ENCODE measurements around the gene BPNT1. TPM values are rescaled to one million over a fixed set of nuclear protein-coding genes. Genes with fewer than 3 reads are reported as not detected.

Gene BPNT1
- total and polyA plus RNA-seq, 2 of the 8 experiments (the other 6 are each of a cell fraction or from before 2014, with no cell fraction given): 13.2 to 16.3 TPM

DNA sequence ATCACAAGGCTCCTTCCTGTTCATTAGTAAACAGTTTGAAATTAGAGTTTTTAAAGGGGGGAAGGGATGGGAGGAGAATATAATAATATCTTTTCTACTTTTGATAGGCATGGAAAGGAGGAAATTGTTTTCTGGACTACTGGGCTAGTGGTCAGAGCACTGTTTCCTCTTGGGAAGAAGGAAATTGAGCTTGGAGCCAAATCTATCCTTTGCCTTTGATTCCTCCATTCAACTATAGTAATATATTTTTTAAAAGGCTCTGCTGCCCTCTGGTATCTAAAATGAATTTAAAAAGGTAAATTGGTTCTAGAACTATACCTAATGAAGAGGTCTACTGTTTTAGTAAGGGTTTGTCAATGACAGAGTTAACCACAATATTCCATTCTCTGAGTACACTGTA, 10.2 kb upstream of the BPNT1 start:
- H3K79me2 ChIP-seq (ENCODE audit: control insufficient read depth in 1 of 2, insufficient read depth in 2 of 2, low read length in 2 of 2): peaks cover 0 to 12% of the 10 kb centered on the region in 2 experiments; a peak in 2 of 4 replicates
- H3K4me1 ChIP-seq (replicated peaks in 1 of 4; ENCODE audit: control insufficient read depth in 3 of 4, insufficient read depth in 4 of 4, low read length in 3 of 4): peaks cover 0 to 3% (median 0%) of the 10 kb centered on the region in 4 experiments; a peak in 1 of 7 replicates
- H3K14ac ChIP-seq (ENCODE audit: insufficient read length): no peak overlapping the region
- H3K79me1 ChIP-seq (ENCODE audit: low read depth, low read length): no peaks in the 10 kb centered on the region
- H3K18ac ChIP-seq (ENCODE audit: extremely low read depth, low read length): no peak overlapping the region
- no peak overlapping the region for H2AK5ac ChIP-seq (ENCODE audit: low read depth, low read length)
- H3K4ac ChIP-seq (replicated peaks; ENCODE audit: insufficient read length, low read depth, low read length): no peak overlapping the region
- no peak for FAIRE-seq
- ChIA-PET POLR2A (ENCODE audit: partially characterized antibody) (no interaction called here), CTCF (ENCODE audit: partially characterized antibody) (interaction anchor here (0.5 to 1.6 kb wide), 5 partner anchors 13 to 89 kb away, joined by 3 to 9 read pairs (median 4); no protein-coding TSS in a partner anchor)
- H2BK5ac ChIP-seq (ENCODE audit: low read depth, low read length): no peak overlapping the region
- no peak overlapping the region for H3K9ac ChIP-seq (replicated peaks in 1 of 4; ENCODE audit: extremely low read depth in 1 of 4, low read depth in 3 of 4, low read length in 3 of 4)
- no peak overlapping the region for H3K4me2 ChIP-seq (ENCODE audit: insufficient read depth in 1 of 2, low read depth in 2 of 2, low read length in 2 of 2)
- no peak overlapping the region for H2AFZ ChIP-seq (ENCODE audit: low read length)
- peaks cover 0 to 2% of the 10 kb centered on the region in 2 experiments for H4K20me1 ChIP-seq (replicated peaks in 1 of 2; ENCODE audit: control insufficient read depth in 1 of 2, insufficient read depth in 2 of 2, low read length in 2 of 2)
- peaks cover 6 to 64% (median 20%) of the 10 kb centered on the region in 4 experiments for H3K36me3 ChIP-seq (ENCODE audit: control insufficient read depth in 2 of 4, insufficient read depth in 4 of 4, low read length in 3 of 4)
- H3K23ac ChIP-seq (ENCODE audit: insufficient read length): no peak overlapping the region
- no peak overlapping the region for H2BK15ac ChIP-seq (ENCODE audit: low read length)
- H3K27me3 ChIP-seq (replicated peaks in 1 of 4; ENCODE audit: control insufficient read depth in 3 of 4, extremely low read depth in 1 of 4, insufficient read depth in 3 of 4, low read length in 3 of 4): no peaks in the 10 kb centered on the region
- no peaks in the 10 kb centered on the region for H3K23me2 ChIP-seq (ENCODE audit: low read depth, low read length)
- no peak overlapping the region for H4K8ac ChIP-seq (ENCODE audit: extremely low read depth, insufficient read depth, low read length)
- H2BK12ac ChIP-seq (ENCODE audit: low read depth, low read length): no peak overlapping the region
- H4K5ac ChIP-seq (ENCODE audit: insufficient read length, low read depth, low read length): no peak overlapping the region
- no peak overlapping the region for H3K4me3 ChIP-seq (ENCODE audit: extremely low read depth in 1 of 4, insufficient read depth in 2 of 4, low read depth in 3 of 4, low read length in 4 of 4)
- no peak overlapping the region for H3K27ac ChIP-seq (ENCODE audit: low read depth, low read length)
- no peak overlapping the region for H2BK20ac ChIP-seq (ENCODE audit: low read length)
- no peaks in the 10 kb centered on the region for H3K9me3 ChIP-seq (ENCODE audit: insufficient read depth in 2 of 2, low read depth in 1 of 2, low read length in 1 of 2)
- H4K91ac ChIP-seq (replicated peaks; ENCODE audit: insufficient read length, low read length): no peak overlapping the region
- no peak for DNase-seq (ENCODE audit: low read depth in 1 of 2, low spot score in 2 of 2)
- no peak overlapping the region for H2BK120ac ChIP-seq (replicated peaks; ENCODE audit: low read depth, low read length)
- no peak overlapping the region for H3K56ac ChIP-seq (replicated peaks; ENCODE audit: insufficient read length, low read depth, low read length)
- TF ChIP-seq, protein P1, sequence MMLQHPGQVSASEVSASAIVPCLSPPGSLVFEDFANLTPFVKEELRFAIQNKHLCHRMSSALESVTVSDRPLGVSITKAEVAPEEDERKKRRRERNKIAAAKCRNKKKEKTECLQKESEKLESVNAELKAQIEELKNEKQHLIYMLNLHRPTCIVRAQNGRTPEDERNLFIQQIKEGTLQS (IDR thresholded peaks at IDR 0.05; ENCODE audit: insufficient read depth, low read depth, low read length): no peak
- TF ChIP-seq, protein P2, sequence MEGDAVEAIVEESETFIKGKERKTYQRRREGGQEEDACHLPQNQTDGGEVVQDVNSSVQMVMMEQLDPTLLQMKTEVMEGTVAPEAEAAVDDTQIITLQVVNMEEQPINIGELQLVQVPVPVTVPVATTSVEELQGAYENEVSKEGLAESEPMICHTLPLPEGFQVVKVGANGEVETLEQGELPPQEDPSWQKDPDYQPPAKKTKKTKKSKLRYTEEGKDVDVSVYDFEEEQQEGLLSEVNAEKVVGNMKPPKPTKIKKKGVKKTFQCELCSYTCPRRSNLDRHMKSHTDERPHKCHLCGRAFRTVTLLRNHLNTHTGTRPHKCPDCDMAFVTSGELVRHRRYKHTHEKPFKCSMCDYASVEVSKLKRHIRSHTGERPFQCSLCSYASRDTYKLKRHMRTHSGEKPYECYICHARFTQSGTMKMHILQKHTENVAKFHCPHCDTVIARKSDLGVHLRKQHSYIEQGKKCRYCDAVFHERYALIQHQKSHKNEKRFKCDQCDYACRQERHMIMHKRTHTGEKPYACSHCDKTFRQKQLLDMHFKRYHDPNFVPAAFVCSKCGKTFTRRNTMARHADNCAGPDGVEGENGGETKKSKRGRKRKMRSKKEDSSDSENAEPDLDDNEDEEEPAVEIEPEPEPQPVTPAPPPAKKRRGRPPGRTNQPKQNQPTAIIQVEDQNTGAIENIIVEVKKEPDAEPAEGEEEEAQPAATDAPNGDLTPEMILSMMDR (IDR thresholded peaks at IDR 0.05; ENCODE audit: control extremely low read depth in 1 of 3, insufficient read depth in 1 of 3, low read depth in 1 of 3, low read length in 3 of 3): no peak
- TF ChIP-seq FOSL1 (IDR thresholded peaks at IDR 0.05; ENCODE audit: insufficient read depth, low read depth, low read length) (no peak), TAF7 (optimal IDR thresholded peaks at IDR 0.05; ENCODE audit: borderline replicate concordance, low read depth, low read length) (no peak), ATF2 (IDR thresholded peaks at IDR 0.05; ENCODE audit: low read length) (no peak), GTF2F1 (IDR thresholded peaks at IDR 0.05; ENCODE audit: borderline replicate concordance, low read depth, low read length) (no peak), TEAD4 (IDR thresholded peaks at IDR 0.05; ENCODE audit: low read depth, low read length) (no peak), HDAC6 (IDR thresholded peaks at IDR 0.05; ENCODE audit: low read depth, low read length) (no peak), NANOG (IDR thresholded peaks at IDR 0.05; ENCODE audit: insufficient read depth, low read depth, low read length, poor library complexity, severe bottlenecking) (no peak)
